T-helper 2 cell treated with Interferon-gamma antibody and Interleukin-4, amounts not matched to agents 5 μg/mL and 100 μg/mL, for 36 hours (primary cell): ENCODE measurements around the gene SOD3.

Source experiments
- DNase-seq: peaks from one replicate; pipeline ENCODE4 v3.0.0; 2021; ENCODE audit warnings: low spot score
- H3K27ac Mint-ChIP-seq: one replicate; pipeline ENCODE4 v1.8.0; 2021; ENCODE audit warnings: mild to moderate bottlenecking, mixed read lengths
- H3K27me3 Mint-ChIP-seq: one replicate; pipeline ENCODE4 v1.8.0; 2021; ENCODE audit warnings: low read depth, mixed read lengths
- H3K36me3 Mint-ChIP-seq: one replicate; pipeline ENCODE4 v1.8.0; 2021; ENCODE audit warnings: low read depth, mixed read lengths
- H3K4me1 Mint-ChIP-seq: one replicate; pipeline ENCODE4 v1.8.0; 2021; ENCODE audit warnings: low read depth, mixed read lengths
- H3K4me3 Mint-ChIP-seq: one replicate; pipeline ENCODE4 v1.8.0; 2022; ENCODE audit warnings: mild to moderate bottlenecking, moderate library complexity, mixed read lengths
- H3K9me3 Mint-ChIP-seq: one replicate; pipeline ENCODE4 v1.8.0; 2021; ENCODE audit warnings: mixed read lengths

Gene SOD3

DNA sequence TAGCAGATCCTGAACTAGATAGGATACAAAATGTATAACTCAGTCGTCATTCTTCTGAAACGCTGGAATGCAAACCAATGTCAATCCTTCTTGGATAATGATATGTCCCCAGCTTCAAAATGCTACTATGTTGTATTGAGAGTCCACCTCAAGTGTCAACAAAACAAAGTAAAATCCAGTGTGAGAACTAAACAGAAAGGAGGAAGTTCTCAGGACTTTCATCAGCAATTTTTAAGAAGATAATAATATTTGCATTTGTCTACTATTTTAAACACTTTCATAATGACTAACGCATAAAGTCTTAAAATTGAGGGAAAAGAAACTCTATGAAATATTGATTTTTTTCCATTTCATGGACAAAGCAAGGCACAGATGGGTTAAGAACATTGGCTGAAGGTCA lies 36.3 kb downstream of the SOD3 start:
- H3K27me3 Mint-ChIP-seq, result no peaks in the 10 kb centered on the region
- no peaks in the 10 kb centered on the region for H3K4me1 Mint-ChIP-seq
- H3K27ac Mint-ChIP-seq, result no peak overlapping the region
- H3K4me3 Mint-ChIP-seq, result no peak overlapping the region
- no peaks in the 10 kb centered on the region for H3K9me3 Mint-ChIP-seq
- no peaks in the 10 kb centered on the region for H3K36me3 Mint-ChIP-seq
- DNase-seq, result no peak

DNA sequence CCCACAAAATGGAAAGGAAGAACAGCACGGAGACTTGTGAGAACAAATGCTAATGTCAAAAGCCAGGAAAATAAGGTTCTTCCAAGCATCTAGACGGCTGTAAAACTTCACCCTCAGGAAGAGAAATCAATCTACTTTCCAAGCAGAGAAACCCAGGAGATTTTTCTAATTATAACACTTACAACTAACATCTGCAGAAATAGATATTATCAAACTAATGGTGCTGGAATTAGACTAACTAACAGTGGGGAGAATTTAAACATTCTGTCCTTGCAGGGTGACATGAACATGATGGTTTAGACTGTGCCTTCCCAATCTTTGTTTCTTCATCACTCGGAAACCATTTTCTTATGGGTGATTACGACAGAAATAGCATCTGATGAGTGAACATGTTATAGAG lies 40.3 kb downstream of the SOD3 start:
- Mint-ChIP-seq H3K4me1 (no peaks in the 10 kb centered on the region), H3K36me3 (no peaks in the 10 kb centered on the region), H3K9me3 (no peaks in the 10 kb centered on the region), H3K27ac (no peak overlapping the region), H3K4me3 (no peak overlapping the region), H3K27me3 (no peaks in the 10 kb centered on the region)
- no peak for DNase-seq

DNA sequence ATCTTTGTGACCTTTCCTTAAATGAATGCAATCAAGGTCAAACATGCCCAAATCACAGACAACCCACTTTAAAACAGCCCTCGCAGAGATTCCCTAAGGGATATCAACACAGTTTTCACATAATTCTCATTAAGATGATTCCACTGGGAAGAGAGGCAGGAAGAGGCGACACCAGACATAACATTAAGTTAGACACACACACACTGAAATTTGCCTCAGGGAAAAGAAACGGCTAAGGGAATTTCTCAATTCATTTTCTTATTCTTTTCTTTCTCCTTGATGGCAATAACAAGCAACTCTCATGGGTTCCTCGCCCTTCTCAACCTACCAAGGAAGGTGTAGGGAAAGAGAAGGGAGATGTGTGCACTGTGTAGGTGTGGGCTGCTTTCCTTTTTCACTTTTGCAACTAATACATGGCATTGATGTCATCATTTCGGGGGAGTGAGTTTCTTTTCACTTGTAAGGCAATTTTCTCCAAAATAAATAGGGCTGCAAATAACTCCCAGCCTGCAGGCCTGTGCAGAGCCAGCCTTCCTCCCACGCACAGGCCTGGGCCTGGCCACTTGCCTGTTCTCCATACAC lies 41.4 kb downstream of the SOD3 start:
- Mint-ChIP-seq H3K4me3 (no peak overlapping the region), H3K27me3 (no peaks in the 10 kb centered on the region), H3K9me3 (no peaks in the 10 kb centered on the region), H3K36me3 (no peaks in the 10 kb centered on the region), H3K27ac (no peak overlapping the region), H3K4me1 (no peaks in the 10 kb centered on the region)
- DNase-seq, result no peak

DNA sequence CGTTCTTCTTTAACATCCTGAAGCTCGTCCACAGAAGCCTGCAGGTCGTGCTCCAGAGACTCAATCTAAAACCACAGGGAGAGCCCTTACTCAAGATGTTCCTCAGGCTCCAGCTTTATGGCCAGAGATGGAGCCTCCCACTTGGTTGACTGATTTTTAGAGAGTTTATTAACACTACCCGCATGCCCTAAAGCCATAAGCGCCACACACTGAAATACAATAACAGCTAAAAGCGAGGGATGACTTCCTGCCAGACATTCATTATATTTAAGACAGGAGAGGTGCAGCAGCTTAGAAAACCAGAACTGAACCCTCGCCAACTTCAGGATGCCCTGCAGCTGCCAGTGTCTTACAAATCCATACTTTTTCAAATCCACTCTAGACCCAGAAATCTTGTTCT lies 42.0 kb downstream of the SOD3 start:
- no peaks in the 10 kb centered on the region for H3K9me3 Mint-ChIP-seq
- H3K4me3 Mint-ChIP-seq, result no peak overlapping the region
- no peaks in the 10 kb centered on the region for H3K4me1 Mint-ChIP-seq
- no peak for DNase-seq
- H3K27me3 Mint-ChIP-seq, result no peaks in the 10 kb centered on the region
- no peaks in the 10 kb centered on the region for H3K36me3 Mint-ChIP-seq
- no peak overlapping the region for H3K27ac Mint-ChIP-seq

DNA sequence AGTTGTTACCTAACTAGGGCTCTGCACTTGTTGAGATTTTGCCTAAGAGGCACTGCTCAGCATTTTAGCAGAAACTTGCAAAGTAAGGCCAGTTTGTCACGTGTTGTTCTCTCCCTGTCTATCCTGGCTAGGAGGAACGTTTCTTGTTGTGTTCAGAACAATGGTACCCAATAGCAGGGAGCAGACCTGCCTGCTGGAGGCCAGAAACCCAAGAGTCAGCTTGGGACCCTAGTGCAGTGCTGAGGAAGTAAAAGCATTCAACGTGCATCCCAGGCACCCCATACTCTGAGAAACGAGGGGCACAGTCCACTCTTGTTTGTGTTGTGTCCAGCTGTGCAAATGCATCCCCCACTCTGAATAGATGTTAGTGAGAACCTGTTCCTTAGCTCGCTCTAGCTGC lies 42.4 kb downstream of the SOD3 start:
- Mint-ChIP-seq H3K36me3 (no peaks in the 10 kb centered on the region), H3K27me3 (no peaks in the 10 kb centered on the region), H3K4me1 (no peaks in the 10 kb centered on the region), H3K9me3 (no peaks in the 10 kb centered on the region), H3K4me3 (no peak overlapping the region), H3K27ac (no peak overlapping the region)
- no peak for DNase-seq

DNA sequence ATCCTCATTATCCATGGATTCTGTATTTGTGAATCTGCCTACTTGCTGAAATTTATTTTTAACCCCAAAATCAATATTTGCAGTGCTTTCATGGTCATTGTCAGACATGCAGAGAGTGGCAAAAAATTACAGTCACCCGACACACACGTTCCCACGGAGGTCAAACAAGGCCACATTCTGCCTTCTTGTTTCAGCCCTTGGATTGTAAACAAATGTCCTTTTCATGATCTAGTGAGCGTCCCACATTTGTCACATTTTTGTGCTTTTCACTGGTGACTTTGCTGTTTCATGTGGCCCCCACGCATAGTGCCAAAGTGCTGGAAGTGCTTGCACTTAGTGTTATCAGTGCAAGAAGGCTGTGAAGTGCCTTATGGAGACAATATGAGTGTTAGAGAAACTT lies 45.0 kb downstream of the SOD3 start:
- H3K27me3 Mint-ChIP-seq, result no peaks in the 10 kb centered on the region
- no peak overlapping the region for H3K27ac Mint-ChIP-seq
- no peaks in the 10 kb centered on the region for H3K4me1 Mint-ChIP-seq
- H3K4me3 Mint-ChIP-seq, result no peak overlapping the region
- H3K9me3 Mint-ChIP-seq, result no peaks in the 10 kb centered on the region
- no peak for DNase-seq
- H3K36me3 Mint-ChIP-seq, result no peaks in the 10 kb centered on the region

DNA sequence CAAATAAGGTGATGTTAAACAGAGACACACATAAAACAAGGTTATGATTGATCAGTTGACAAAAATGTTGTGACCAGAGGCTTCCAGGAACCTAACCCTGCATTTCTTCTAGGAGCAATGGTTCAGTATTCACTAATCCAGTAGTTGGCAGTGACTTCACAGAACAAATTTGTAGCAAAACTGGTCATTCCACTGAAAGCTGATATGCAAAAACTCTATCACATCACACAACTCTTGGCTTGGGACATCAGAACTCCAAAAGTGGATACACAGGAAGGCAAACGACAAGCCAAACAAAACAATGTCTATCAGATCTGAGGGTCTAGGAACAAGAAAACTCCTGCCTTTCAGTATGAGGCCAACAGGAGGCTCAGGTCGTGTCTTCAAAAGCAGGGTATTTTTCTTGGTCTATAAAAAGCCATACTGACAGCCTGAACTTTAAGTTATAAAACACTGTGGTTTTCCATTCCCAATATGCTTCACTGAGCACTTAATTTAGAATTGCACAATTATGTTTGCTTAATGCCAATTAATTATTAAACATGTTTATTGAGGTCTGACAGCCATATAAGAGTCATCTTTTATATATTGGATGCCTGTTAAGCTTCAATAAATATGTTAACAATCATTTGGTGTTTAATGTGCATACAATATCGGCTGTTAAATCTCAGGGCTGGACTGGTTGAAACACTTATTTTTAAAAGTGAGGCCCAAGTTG lies 45.6 kb downstream of the SOD3 start:
- Mint-ChIP-seq H3K27me3 (no peaks in the 10 kb centered on the region), H3K9me3 (no peaks in the 10 kb centered on the region), H3K4me3 (no peak overlapping the region)

DNA sequence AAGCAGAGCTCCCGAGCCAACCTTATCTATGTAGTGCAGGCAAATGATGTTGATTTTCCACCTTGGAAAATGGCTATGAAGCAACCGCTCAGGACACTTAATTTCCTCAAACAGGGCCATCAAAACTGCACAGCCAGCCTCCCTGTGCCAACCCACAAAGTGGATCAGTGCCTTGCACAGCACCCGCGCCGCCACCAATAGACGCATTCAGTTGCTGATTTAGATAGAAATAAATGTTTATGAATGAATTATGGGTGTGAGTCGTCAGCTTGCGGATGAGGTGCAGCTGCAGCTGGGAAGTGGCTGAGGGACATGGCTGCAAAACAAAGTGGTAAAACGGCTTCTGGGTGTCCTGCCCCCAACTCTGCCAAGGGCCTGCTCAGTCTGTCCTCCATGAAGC lies 47.0 kb downstream of the SOD3 start:
- H3K27ac Mint-ChIP-seq, result no peak overlapping the region
- no peak overlapping the region for H3K4me3 Mint-ChIP-seq
- no peak for DNase-seq
- no peaks in the 10 kb centered on the region for H3K4me1 Mint-ChIP-seq
- H3K9me3 Mint-ChIP-seq, result no peaks in the 10 kb centered on the region
- no peaks in the 10 kb centered on the region for H3K27me3 Mint-ChIP-seq
- H3K36me3 Mint-ChIP-seq, result no peaks in the 10 kb centered on the region

More for the DNA sequence above, 45.6 kb downstream of the SOD3 start:
- Mint-ChIP-seq H3K4me1 (no peaks in the 10 kb centered on the region), H3K36me3 (no peaks in the 10 kb centered on the region), H3K27ac (no peak overlapping the region)
- DNase-seq, result no peak

DNA sequence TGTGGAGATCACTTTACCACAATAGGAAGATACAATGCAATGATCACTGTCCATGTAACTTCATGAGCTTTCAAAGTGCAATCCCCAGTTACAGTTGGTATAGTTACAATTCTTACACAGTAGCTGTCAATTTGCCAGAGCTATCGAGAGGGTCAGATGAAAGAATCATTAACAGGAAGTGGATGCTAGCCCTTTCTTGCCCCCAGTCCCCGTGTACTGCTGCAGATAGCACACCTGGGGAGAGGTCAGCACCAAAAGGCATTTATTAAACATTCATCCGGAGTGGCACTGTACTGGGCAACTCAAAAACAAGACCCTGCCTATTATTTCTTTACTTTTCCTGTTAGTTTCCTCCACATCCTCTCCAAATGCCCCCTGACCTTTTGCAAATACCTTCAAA lies 47.7 kb downstream of the SOD3 start:
- H3K4me1 Mint-ChIP-seq, result no peaks in the 10 kb centered on the region
- no peak overlapping the region for H3K27ac Mint-ChIP-seq
- DNase-seq, result no peak
- H3K36me3 Mint-ChIP-seq, result no peaks in the 10 kb centered on the region
- no peak overlapping the region for H3K4me3 Mint-ChIP-seq
- H3K27me3 Mint-ChIP-seq, result no peaks in the 10 kb centered on the region
- H3K9me3 Mint-ChIP-seq, result no peaks in the 10 kb centered on the region

DNA sequence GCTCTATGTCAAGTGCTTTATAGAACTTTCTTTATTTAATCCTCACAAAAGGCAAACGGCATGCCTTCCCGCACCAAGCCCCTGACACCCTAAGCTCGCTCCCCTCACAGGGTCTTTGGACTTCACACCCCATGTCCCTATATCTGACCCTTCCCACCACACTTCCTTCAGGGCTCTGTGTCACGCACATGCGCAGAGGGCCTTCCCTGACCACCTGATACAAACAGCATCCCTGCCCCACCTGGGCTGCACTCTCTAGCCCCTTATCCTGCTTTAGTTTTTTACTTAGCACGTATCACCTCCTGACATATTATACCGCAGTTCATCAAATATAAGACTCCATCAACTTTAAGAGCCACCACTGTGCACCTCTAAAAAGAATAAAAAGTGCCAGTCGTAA lies 49.8 kb downstream of the SOD3 start:
- Mint-ChIP-seq H3K36me3 (no peaks in the 10 kb centered on the region), H3K27me3 (no peaks in the 10 kb centered on the region), H3K27ac (no peak overlapping the region), H3K4me3 (no peak overlapping the region), H3K9me3 (no peaks in the 10 kb centered on the region), H3K4me1 (no peaks in the 10 kb centered on the region)
- no peak for DNase-seq

DNA sequence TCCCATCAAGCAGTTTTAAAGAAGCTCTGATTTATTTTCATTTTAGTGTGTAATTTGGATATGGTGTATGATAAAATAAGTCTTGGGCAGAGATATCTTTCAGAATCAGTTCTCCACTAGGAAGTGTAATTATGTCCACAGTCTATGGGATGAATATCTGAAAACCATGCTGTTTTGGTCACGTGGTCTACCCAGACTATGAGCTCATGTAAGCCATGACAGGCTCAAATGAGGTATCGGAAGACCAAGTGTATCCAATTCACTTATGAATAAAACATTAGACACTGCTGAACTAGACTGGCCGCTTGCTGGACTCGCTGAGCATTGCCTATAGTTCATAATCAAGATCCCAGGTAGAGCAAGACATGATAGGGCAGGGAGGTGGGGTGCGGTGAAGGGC lies 50.5 kb downstream of the SOD3 start:
- H3K27ac Mint-ChIP-seq, result no peak overlapping the region
- H3K36me3 Mint-ChIP-seq, result no peaks in the 10 kb centered on the region
- H3K27me3 Mint-ChIP-seq, result no peaks in the 10 kb centered on the region
- H3K4me3 Mint-ChIP-seq, result no peak overlapping the region
- no peaks in the 10 kb centered on the region for H3K4me1 Mint-ChIP-seq
- no peaks in the 10 kb centered on the region for H3K9me3 Mint-ChIP-seq
- DNase-seq, result no peak

DNA sequence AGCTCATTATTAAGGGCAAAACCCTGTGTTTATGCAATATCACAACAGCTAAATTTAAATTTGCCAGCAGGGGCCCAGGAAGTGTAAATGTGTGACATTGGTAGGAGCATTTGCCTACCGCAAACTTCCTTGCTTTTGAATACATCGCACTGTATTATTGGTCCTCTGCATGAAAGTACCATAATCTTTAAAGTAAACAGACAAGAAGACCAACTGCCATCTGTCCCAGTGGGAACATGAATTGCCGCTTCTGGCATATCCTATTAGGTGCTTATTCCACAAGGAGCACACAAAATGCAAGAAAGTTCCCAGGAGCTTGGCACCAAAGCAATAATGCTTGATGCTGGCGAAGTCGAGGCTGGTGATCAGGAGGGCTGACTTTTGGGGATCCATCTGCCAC lies 51.3 kb downstream of the SOD3 start:
- Mint-ChIP-seq H3K27me3 (no peaks in the 10 kb centered on the region), H3K4me1 (no peaks in the 10 kb centered on the region), H3K36me3 (no peaks in the 10 kb centered on the region), H3K9me3 (no peaks in the 10 kb centered on the region), H3K4me3 (no peak overlapping the region), H3K27ac (no peak overlapping the region)
- no peak for DNase-seq

DNA sequence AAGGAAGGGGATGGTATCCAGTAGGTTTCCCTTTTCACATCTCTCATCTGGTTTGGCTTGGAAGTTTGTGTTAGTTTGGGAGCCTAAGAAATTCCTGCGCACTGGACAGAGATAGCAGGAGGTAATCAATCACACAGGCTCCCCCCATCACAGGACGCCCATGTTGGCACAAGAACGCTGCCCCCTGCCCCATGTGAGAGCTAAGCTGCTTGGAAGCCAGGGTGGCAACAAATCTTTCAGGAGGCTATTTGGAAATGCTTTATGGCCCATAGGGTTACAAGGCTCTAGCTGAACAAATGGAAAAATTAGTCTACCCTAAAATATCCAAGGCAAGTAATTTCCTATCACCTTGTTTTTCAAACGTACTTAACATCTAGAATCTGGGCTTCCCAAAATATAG lies 54.0 kb downstream of the SOD3 start:
- Mint-ChIP-seq H3K9me3 (no peaks in the 10 kb centered on the region), H3K36me3 (no peaks in the 10 kb centered on the region), H3K27me3 (no peaks in the 10 kb centered on the region), H3K27ac (no peak overlapping the region), H3K4me1 (no peaks in the 10 kb centered on the region), H3K4me3 (no peak overlapping the region)
- no peak for DNase-seq

DNA sequence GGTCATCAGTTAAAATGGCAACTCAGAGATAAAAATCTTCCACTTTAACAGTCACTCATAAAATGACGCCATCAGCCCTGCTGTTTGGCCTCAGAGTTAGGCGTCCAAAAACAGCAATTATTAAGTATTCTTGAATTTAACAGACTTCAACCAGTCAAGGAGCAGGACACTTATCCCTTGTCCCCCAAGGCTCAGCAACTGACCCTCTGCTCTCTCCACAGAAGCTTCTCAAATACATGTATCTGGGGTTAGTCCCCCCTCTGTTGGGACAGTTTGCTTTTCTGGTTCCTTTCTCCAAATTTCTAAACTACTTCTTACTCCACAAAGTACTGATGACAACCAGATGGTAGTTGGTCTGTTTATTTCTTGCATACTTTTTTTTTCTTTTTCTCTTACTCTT lies 54.4 kb downstream of the SOD3 start:
- Mint-ChIP-seq H3K4me1 (no peaks in the 10 kb centered on the region), H3K4me3 (no peak overlapping the region), H3K36me3 (no peaks in the 10 kb centered on the region), H3K27ac (no peak overlapping the region), H3K27me3 (no peaks in the 10 kb centered on the region), H3K9me3 (no peaks in the 10 kb centered on the region)
- no peak for DNase-seq
